GM13977 (cell line): Measurements from ENCODE around the gene NBPF26.
"Not testable (repeated sequence)": the region's sequence is repeated elsewhere in the genome, so short reads cannot be mapped to it uniquely, and the experiment has no call there.

Experiments used
- DNase-seq: peaks from one replicate; pipeline ENCODE4 v3.0.0; 2012; ENCODE audit warnings: low spot score
- CTCF ChIP-seq: IDR thresholded peaks from 2 replicates; pipeline ENCODE4 v1.5.1; 2012; ENCODE audit warnings: mild to moderate bottlenecking, control low read depth; ENCODE audit not compliant: insufficient read depth; ENCODE audit errors: extremely low read depth, missing control alignments
- in situ Hi-C: fragments of 300-500 bp; cut with MboI; formaldehyde crosslinking; loops from one replicate; pipeline ENCODE4 v1.12.0; 2022; ENCODE audit warnings: low sequenced_read_pairs, low pct_unique_long_range_greater_than_20kb, mixed read lengths, inconsistent platforms; ENCODE audit not compliant: unreplicated experiment

Gene NBPF26

GRCh38 chr1:120844186-120844944, 120.6 kb downstream of the NBPF26 start:
- TF ChIP-seq CTCF = peak; percentile 31
- peak; percentile 1 for DNase-seq
- in situ Hi-C loops = not testable (repeated sequence)

DNA sequence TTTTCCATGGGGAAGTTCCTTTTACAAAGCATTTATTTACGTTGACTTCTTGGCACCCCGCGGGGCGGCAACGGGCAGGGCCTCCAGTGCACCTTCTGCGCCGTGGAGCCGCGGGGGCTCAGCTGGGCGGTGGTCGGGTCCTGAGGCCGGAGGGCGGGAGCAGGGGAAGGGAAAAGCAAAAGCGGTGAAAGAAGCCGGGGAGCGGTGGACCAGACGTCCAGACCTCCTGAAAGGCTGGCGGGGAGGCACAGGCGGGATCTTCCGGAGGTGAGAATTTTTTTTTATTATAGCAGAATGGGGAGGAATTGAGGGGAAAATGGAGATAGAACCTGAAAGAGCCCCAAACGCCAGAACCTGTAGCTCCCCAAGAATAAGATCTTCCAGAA, 121.2 kb downstream of the NBPF26 start:
- in situ Hi-C loops, DNase-seq: not testable (repeated sequence)

GRCh38 chr1:120849400-120850286, 125.9 kb downstream of the NBPF26 start:
- in situ Hi-C loops, DNase-seq: not testable (repeated sequence)

DNA sequence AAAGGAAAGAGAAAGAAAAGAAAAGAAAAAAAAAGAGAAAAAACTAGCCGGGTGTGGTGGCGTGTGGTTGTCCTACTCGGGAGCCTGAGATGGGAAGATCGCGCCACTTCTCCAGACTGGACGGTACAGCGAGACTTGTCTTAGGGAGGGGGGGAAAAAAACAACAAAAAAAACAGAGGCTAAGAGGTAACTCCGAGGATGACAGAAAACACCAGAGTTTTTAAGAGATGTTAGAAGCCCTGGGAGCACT, 126.5 kb downstream of the NBPF26 start:
- DNase-seq, in situ Hi-C loops: not testable (repeated sequence)

GRCh38 chr1:120850537-120851421, 127.0 kb downstream of the NBPF26 start:
- in situ Hi-C loops = not testable (repeated sequence)
- peak; percentile 28 for DNase-seq

- in situ Hi-C loops, DNase-seq: not testable (repeated sequence)
Observed at GRCh38 chr1:120858144-120858543, 134.4 kb downstream of the NBPF26 start.

DNA sequence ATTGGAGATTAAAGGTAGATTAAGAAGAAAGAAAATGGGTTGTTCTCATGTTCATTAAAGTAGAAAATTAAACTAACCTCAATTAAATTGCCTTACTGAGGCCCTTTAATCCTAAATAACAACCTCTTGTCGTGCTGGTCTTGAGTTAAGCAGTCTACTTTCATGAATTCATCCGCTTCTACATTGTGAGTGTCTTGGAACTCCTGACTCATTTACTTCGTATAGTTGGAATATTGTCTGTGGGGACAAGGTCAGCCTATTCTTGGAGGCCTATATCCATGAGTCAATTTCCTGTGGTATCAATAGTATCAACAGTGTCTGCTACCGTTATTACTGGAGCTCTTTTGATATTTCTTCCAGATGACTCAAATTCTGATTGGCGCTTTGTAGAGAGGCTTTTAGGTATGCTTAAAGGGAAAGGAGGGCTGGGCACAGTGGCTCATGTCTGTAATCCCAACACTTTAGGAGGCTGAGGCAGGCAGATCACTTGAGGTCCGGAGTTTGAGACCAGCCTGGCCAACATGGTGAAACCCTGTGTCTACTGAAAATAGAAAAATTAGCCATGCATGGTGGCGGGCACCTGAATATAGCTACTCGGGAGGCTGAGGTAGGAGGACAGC, 136.0 kb downstream of the NBPF26 start:
- in situ Hi-C loops, DNase-seq: not testable (repeated sequence)

GRCh38 chr1:120878206-120878605, 154.5 kb downstream of the NBPF26 start:
- DNase-seq, in situ Hi-C loops: not testable (repeated sequence)

DNA sequence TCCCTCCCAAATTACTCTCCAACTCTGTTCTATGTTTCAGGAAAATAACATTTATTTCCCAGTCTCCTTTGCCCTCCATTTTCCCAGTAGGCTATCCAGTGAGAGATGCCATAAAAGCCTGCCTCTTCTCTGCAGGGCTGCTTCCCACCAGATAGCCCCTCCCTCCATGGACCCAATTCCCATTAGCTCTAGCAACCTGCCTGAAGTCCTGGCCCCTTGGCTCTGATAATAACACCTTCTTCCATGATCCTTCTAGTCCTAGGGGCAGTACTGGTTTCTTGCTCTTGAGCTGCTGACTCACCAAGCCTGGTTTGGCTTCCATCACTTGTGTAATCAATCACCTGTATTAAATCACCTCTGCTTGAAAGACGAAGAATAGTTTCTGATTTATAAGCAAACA, 156.3 kb downstream of the NBPF26 start:
- in situ Hi-C loops, DNase-seq: not testable (repeated sequence)

DNA sequence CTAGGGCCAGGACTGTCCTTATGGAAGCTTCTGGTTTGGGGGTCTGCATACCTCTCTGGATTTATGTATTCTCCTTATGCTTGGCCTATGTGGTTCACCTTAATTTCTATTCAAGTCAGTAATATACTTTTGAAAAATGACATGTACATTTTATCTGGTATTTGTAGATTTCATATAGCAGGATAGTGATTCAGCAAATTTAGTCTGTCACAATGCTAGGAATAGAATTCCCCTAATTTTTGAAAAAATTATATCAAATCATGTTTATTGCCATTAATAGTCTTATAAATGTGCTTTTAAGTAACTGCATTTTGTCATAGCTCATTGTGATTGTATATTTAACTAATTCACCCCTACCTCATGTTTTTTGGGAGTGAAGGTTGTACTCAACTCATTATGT, 158.2 kb downstream of the NBPF26 start:
- DNase-seq, in situ Hi-C loops: not testable (repeated sequence)
